Transverse colon (tissue), 3 donors: Measurements from ENCODE around the gene DCUN1D4.

Experiments
- EP300 ChIP-seq: sonication (generic); formaldehyde crosslinking; IDR thresholded peaks from one replicate; pipeline ENCODE4 v1.6.1; 2017; ENCODE audit warnings: antibody characterized with exemption, low read depth
- POLR2A ChIP-seq: fragments of 450-650 bp; IDR thresholded peaks from one replicate; pipeline ENCODE4 v1.6.1; 2016; ENCODE audit warnings: antibody characterized with exemption, mild to moderate bottlenecking, moderate library complexity
- TF ChIP-seq, protein P1 (sequence below), 5 experiments: fragments of 200-600 bp in 3 of 5; fragments of 450-650 bp in 2 of 5; sonication (generic) in 3 of 5; IDR thresholded peaks; 1 replicate in 2 of 5; 2 replicates in 3 of 5; pipeline ENCODE4 v1.5.1; 2016 to 2017; ENCODE audit warnings: antibody characterized with exemption in 5 of 5, inconsistent platforms in 3 of 5, mild to moderate bottlenecking in 2 of 5, moderate library complexity in 1 of 5

GRCh38 chr4:51884606-51885005, 41.7 kb downstream of the DCUN1D4 start:
- TF ChIP-seq, protein P1, sequence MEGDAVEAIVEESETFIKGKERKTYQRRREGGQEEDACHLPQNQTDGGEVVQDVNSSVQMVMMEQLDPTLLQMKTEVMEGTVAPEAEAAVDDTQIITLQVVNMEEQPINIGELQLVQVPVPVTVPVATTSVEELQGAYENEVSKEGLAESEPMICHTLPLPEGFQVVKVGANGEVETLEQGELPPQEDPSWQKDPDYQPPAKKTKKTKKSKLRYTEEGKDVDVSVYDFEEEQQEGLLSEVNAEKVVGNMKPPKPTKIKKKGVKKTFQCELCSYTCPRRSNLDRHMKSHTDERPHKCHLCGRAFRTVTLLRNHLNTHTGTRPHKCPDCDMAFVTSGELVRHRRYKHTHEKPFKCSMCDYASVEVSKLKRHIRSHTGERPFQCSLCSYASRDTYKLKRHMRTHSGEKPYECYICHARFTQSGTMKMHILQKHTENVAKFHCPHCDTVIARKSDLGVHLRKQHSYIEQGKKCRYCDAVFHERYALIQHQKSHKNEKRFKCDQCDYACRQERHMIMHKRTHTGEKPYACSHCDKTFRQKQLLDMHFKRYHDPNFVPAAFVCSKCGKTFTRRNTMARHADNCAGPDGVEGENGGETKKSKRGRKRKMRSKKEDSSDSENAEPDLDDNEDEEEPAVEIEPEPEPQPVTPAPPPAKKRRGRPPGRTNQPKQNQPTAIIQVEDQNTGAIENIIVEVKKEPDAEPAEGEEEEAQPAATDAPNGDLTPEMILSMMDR (IDR thresholded peaks at IDR 0.05): no peak
- no peak for TF ChIP-seq POLR2A
- TF ChIP-seq EP300: no peak
